Right ventricle myocardium inferior (tissue), 1 donor: ENCODE measurements around the gene NOL12. TPM values are rescaled to one million over a fixed set of nuclear protein-coding genes. Genes with fewer than 3 reads are reported as not detected.
A peak's percentile ranks its signal among the peaks of the same experiment; 100 is the strongest.

Experiments
- ATAC-seq: fragments of 200-7000 bp; cut with Tn5 transposase; one replicate; pipeline ENCODE4 v1.9.1; 2020; ENCODE audit warnings: mild to moderate bottlenecking, moderate library complexity
- DNase-seq: peaks from one replicate; pipeline ENCODE4 v3.0.0; 2021; ENCODE audit errors: missing footprints
- intact Hi-C: fragments of 100-400 bp; cut with DNase I; formaldehyde crosslinking; loops from one replicate; pipeline ENCODE4 v1.11.0; 2022
- total RNA-seq: library from RNA; stranded (reverse); fragmentation: NEBNext Ultra II Directional; extraction: Animal tissue kit (Norgen Biotek cat#: 25700); gene quantifications from one replicate; pipeline ENCODE4 v1.2.1, GENCODE V29; 2021
- donor health status: DM: no; HTN: yes; CAD: no; lungs with severe emphysema.

The NOL12 gene
- total RNA-seq, 1 donor from 2014 or later = 14.1 TPM

GRCh38 chr22:37732699-37733607 is 46.8 kb downstream of the NOL12 start:
- ATAC-seq = no peak
- intact Hi-C loops = no loop called here
- DNase-seq = no peak

- DNase-seq = no peak
- ATAC-seq = no peak
- intact Hi-C loops = no loop called here
Observed at GRCh38 chr22:37733625-37734401, 47.7 kb downstream of the NOL12 start.

GRCh38 chr22:37734402-37734700 is 48.2 kb downstream of the NOL12 start:
- DNase-seq = no peak
- ATAC-seq = no peak
- intact Hi-C loops = no loop called here

- no peak for DNase-seq
- intact Hi-C loops = no loop called here
- ATAC-seq = peak; percentile 33
Observed at GRCh38 chr22:37734964-37735451, 48.9 kb downstream of the NOL12 start.

GRCh38 chr22:37739035-37739434 is 52.9 kb downstream of the NOL12 start:
- ATAC-seq (peak; percentile 81), DNase-seq (peak; percentile 93)
- intact Hi-C loops = no loop called here

GRCh38 chr22:37739611-37740049 is 53.5 kb downstream of the NOL12 start:
- DNase-seq = peak; percentile 87
- intact Hi-C loops = no loop called here
- ATAC-seq = no peak

- DNase-seq (no peak), ATAC-seq (no peak)
- intact Hi-C loops = no loop called here
Observed at GRCh38 chr22:37740455-37741311, 54.5 kb downstream of the NOL12 start.

- DNase-seq = peak; percentile 90
- intact Hi-C loops = no loop called here
- ATAC-seq = peak; percentile 54
Observed at GRCh38 chr22:37741312-37741795, 55.2 kb downstream of the NOL12 start.

GRCh38 chr22:37742376-37743171 is 56.4 kb downstream of the NOL12 start:
- ATAC-seq (no peak), DNase-seq (no peak)
- intact Hi-C loops = no loop called here

Other genes starting within 250 kb of the NOL12 start
- 14.4 TPM for gene MFNG, start 200.0 kb upstream of the NOL12 start, total RNA-seq
- gene CARD10, start 166.9 kb upstream of the NOL12 start, total RNA-seq = 10.3 TPM
- gene CDC42EP1, start 125.9 kb upstream of the NOL12 start, total RNA-seq = 17.7 TPM
- 0.60 TPM for gene LGALS2, start 106.3 kb upstream of the NOL12 start, total RNA-seq
- 26.7 TPM for gene GGA1, start 77.5 kb upstream of the NOL12 start, total RNA-seq
- gene SH3BP1, start 46.7 kb upstream of the NOL12 start, total RNA-seq = 1.5 TPM
- gene PDXP, start 27.6 kb upstream of the NOL12 start, total RNA-seq = 21.4 TPM
- gene LGALS1, start 10.7 kb upstream of the NOL12 start, total RNA-seq = 1,345 TPM
- 90.1 TPM for gene TRIOBP, start 10.7 kb downstream of the NOL12 start, total RNA-seq
- 44.1 TPM for gene GCAT, start 121.6 kb downstream of the NOL12 start, total RNA-seq
- gene GALR3, start 137.0 kb downstream of the NOL12 start, total RNA-seq = not detected
- 16.0 TPM for gene ANKRD54, start 158.0 kb downstream of the NOL12 start, total RNA-seq
- gene EIF3L, start 163.1 kb downstream of the NOL12 start, total RNA-seq = 385 TPM
- 19.4 TPM for gene MICALL1, start 220.0 kb downstream of the NOL12 start, total RNA-seq